GM18873 (cell line): ENCODE measurements around the gene RHOXF2B.
"Not testable (repeated sequence)": the region's sequence is repeated elsewhere in the genome, so short reads cannot be mapped to it uniquely, and the experiment has no call there.

Experiments used
- ATAC-seq: cut with Tn5 transposase; IDR thresholded peaks from one replicate; pipeline ENCODE4 v1.9.1; 2021; ENCODE audit warnings: mild to moderate bottlenecking, moderate library complexity, moderate number of reproducible peaks; ENCODE audit not compliant: unreplicated experiment, low FRiP score

The RHOXF2B gene

DNA sequence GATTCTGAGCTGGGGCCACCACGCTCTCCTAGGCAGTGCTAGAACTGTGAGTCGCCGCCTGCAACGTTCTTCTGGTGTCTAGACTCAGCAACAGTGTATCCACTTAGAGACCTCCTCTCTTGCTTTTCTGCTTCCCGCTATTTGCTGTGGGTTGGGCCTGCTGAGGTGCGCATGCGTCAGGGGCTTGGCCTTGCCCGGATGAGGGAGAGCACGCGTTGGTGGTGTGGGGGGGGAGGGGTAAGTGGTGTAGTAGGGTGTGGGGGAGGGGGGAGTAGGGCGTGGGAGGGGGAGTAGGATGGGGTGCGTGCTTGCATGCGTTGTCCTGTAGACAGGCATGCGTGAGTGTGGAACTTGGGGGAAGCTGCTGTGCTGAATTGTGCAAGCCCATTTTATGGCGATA lies at the start of gene RHOXF2B:
RHOXF2B (minus strand) TSS at position 101 of the 400 bp plus-strand sequence. CDS start 138 bp downstream, outside the sequence.
- ATAC-seq = not testable (repeated sequence)

DNA sequence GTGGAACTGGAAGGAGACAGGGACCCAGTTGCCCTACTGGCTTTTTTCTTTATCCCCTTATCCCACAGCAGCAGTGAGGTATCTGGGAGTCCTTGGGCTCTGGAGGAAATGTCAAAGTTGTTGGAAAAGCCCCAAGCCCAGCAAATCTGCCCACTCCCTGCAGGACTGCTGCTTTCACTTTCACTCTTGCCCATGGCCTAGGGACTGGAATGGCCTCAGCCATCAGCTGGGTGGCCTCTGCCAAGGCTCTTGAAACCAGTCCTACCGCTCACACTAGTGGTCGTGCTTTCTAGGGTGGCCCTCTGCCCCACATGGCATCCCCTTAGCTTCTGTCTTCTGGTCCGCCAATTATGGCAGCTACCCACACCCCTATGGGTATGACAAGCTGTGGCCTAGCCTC lies 48.0 kb upstream of the RHOXF2B start:
- ATAC-seq = no peak

DNA sequence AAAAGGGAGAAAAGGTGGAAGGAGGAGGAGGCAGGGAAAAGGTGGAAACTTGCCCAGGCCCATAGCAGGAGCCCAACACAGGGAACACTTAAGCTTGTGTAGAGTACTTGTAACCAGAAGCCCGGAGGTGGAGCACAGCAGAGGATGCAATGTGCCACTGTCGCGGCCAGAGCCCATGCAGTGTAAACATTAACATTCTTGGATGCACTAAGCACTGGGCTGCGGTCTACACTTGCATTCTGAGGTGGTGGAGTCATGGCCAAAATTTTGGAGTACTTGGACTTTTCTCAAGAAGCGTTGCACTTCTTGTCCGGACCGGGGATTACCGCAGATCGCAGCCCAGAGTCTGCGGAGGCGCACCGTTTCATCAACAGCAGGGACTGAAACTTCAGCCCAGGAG lies 42.7 kb upstream of the RHOXF2B start:
- no peak for ATAC-seq

DNA sequence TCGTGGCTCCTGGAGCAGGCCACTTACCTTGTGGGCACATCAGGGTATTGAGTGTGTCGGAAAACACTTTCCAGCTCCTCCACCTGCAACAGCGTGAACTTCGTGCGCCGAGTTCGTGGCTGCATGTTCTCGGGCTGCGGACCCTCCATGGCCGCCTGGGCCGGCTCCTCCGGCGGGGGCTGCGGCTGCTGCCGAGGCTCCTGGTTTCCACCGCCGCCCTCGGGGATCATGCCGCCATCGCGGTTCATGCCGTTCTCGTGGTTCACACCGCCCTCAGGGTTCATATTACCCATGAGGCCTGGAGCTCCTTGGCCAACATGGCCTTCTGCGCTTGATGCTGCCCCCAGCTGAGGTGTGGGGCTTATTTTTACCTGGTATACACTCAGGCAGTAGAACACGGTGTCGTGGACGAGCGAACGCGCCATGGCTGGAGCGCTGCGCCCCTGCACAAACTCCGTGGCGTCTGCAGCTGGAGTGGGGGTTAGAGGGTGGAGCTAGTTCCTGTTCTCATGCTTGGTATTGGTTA lies 38.0 kb upstream of the RHOXF2B start, which contains the start of gene RHOXF1:
RHOXF1 (minus strand) TSS at position 476 of the 526 bp plus-strand sequence; CDS start at position 425, 51 bp downstream.
- no peak for ATAC-seq

DNA sequence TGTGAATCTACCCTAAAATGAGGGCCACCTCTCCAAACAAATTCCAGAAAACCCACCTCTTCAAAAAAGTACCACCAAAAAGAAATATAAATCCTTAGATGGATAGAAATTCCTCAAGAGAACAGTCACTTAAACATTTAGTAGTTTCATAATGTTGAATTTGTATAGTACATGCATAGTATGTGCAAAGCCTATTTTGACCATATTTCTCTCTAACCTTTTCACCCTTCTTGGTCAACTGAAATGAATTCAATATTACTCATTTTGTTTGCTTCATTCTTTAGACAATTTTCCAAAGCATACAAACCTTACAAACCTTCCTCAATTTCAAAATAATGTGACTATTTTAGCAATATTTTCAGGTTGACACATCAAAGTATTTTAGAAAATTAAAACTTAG lies 34.1 kb upstream of the RHOXF2B start:
- no peak for ATAC-seq

DNA sequence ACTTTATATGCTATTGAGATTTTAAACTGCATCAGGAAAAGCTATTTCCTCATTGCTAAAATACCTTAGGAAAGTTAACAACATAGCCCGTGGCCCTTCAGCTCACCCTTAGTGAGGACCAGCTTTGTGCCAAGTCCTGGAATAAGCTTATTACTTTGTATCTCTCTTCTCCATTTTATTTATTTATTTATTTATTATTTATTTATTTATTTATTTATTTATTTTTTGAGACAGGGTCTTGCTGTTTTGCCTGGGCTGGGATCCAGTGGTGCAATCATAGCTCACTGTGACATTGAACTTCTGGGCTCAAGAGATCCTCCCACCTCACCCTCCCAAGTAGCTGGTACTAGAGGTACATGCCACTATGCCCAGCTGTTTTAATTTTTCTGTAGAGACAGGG lies 31.9 kb upstream of the RHOXF2B start:
- ATAC-seq = no peak

DNA sequence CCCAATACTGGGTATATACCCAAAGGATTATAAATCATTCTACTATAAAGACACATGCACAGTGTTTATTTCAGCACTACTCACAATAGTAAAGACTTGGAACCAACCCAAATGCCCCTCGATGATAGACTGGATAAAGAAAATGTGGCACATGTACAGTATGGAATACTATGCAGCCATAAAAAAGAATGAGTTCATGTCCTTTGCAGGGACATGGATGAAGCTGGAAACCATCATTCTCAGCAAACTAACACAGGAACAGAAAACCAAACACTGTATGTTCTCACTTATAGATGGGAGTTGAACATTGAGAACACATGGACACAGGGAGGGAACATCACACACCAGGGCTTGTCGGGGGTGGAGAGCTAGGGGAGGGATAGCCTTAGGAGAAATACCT lies 27.2 kb upstream of the RHOXF2B start:
- ATAC-seq = not testable (repeated sequence)

DNA sequence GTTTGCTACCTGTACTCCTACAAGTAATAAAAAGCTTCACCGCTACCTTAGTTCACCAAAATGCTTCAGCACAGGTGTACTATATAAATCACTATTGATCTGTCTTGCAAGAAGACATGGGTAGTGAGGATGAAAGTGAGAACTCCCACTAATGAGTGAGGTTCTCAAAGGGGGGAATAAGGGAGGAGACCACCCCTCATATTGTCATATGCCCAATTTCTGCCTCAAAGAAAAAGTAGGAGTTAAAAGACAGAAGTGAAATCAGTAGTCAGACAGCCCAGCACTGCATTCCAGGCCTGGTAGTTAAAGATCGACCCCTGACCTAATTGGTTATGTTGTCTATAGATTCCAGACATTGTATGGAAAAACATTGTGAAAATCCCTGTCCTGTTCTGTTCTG lies 23.6 kb upstream of the RHOXF2B start:
- not testable (repeated sequence) for ATAC-seq

DNA sequence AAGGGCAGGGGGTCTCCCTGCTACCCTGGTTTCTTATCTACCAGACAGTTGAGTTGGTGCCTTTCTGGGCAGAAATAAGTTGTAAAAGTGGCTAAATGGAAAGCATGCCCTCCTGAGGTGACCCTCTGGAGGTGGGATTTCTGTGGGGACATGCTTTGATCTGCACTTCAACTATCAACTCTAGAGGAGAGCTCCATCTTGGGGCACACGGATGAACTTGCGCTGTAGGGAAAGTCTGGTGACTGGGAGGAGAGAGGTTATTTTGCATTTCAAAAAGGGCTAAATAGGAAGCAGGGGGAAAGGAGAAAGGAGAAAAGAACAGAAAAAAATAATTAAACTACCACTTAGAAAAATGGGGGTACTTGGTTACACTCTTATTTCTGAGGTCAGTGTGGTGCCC lies 12.7 kb upstream of the RHOXF2B start:
- ATAC-seq = no peak

DNA sequence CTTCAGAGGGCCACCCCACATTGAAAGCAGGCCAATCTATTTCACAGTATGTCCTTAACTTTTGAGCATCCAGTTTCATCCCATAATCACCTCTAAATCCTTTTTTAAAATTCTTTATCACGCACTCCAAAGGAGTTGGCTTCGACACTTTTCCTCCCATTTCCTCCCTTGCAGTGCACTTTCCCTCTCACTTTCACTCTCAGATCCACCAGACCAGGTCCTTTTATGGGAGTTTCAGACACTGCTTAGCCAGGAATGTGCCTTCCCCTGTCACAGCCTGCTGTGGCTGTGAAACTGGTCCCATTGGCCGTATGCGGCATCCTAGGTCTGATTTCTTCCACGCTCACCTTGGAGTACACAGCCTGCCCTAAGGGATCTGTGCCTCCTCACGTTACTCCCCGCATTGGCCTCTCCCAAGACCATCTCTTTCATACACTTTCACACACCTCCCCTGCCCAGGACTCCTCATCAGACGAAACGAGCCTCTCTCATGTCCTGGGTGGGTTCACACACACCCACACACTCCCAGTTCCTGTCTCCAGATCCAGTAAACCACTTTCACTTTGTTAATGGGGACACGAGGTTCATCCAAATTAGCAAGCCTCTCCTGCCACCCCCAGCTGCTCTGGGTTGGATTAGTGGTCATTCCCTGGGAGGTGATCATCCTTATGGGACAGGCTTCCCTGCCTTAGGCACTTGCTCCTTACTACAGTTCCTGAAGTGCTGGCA lies 10.0 kb upstream of the RHOXF2B start:
- ATAC-seq = no peak

DNA sequence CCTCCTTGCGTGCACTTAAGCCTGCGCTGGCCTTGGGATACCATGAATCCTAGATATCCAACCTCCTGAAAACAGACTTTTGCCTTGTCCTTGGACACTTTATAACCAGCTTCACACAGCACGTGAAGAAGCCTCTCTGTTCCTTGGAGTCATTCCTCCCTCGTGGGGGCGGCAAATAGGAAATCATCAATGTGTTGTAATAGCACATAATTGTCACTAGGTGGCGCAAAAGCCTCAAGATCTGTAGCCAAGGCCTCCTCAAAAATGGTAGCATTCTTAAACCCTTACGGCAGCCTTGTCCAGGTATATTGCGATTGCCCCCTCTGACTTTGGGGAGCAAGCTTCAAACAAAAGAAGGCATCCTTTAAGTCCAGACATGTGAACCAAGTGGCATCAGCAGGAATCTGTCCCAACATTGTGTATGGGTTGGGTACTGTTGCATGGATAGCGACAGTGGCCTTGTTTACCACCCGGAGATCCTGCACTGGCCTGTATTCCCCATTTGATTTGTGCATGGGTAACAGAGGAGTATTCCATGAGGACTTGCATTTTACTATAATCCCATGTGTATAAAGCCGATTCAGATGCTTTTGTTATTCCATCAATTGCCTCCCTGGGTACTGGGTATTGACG lies 8.2 kb upstream of the RHOXF2B start:
- ATAC-seq = not testable (repeated sequence)

DNA sequence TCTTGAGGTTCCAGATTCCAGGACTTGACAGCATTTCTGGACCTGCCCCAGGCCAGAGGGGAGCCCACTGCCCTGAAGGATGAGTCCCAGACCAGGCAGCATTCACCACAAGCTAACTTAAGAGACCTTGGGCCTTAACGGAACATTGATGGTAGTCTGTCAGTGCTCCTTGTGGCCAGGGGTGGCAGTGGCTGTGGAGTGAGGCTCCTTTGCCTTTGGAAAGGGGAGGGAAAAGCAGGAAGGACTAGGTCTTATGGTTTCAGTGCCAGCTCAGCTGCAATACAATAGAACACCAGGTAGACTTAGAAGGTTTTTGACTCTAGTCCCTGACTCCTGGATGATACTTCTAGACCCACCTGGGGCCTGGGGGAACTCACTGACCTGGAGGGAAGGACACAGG lies 11.3 kb downstream of the RHOXF2B start:
- not testable (repeated sequence) for ATAC-seq

DNA sequence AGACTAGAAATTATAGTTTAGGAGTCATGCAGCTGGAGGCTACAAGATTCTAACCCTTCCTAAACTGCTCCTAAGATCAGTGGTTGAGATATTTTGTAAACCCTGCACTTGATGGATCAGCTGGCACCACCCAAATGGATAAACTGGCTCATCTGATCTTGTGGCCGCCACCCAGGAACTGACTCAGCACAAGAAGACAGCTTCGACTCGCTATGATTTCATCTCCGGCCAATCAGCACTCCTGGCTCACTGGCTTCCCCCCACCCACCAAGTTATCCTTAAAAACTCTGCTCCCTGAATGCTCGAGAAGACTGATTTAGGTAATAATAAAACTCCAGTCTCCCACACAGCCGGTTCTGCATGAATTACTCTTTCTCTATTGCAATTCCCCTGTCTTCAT lies 34.8 kb downstream of the RHOXF2B start:
- ATAC-seq = not testable (repeated sequence)

DNA sequence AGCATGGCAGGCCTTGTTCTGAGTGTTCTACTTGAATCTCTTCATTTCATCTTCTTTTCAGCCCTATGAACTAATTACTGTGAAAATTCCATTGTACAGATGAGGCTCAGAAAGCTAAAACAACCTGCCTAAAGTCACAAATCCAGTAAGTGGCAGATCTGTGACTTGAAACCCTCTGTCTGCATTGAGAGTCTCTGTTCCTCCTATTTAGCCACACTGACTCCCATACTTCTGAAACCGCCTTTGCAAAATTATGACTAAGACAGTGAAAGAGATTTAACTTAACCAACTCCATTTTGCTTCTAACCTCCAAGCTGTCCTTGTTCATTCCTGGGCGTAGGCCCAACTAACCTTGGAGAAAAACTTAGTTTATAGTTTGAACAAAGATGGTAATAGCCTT lies 35.2 kb downstream of the RHOXF2B start:
- ATAC-seq = peak; percentile 80

DNA sequence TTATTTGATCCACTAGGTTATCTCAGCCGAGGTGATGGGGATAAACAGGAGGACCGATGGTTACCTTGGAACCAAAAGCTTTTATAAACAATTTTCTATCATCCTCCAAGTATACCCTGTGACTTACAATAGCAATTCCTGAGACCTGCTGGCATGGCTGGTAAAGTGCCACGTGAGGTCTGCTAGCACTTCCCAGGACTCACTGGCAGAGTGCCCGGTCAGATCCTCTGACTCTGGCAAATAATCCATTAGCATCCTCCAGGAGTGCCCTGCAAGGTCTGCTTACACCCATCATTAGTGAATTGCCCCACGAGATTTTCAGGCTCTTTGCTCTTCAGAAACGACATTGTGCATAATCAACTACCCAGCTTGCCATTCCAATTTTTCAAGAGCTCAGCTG lies 37.3 kb downstream of the RHOXF2B start:
- not testable (repeated sequence) for ATAC-seq

DNA sequence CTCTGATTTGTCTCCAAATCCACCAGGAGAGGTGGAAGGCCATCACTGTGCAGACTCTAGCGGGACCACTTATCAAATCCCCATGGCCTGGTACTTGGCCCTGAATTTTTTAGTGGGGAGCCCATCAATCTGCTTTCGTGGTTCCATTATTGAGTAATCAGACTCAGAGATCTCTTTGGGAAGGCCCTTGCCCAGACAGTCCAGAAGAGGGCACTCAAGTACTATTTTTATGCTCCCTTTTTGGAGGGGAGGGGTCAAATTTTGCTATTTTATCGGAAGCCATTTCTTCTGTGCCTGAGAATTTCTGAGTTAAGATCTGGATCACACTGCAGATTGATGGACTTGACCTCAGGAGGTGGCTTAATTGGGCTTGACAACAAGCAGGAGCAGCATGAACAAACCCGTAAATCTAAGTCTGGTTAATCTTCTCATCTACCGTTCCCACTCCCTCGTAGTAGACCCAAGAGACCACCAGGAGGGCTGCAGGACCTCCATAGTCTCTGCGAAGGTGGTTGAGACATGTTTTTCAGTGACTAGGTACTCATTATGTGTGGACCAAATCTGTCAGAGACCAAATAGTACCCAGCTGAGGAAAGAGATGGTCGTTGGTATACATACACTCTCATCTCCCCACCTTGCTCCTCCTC lies 38.3 kb downstream of the RHOXF2B start:
- not testable (repeated sequence) for ATAC-seq

DNA sequence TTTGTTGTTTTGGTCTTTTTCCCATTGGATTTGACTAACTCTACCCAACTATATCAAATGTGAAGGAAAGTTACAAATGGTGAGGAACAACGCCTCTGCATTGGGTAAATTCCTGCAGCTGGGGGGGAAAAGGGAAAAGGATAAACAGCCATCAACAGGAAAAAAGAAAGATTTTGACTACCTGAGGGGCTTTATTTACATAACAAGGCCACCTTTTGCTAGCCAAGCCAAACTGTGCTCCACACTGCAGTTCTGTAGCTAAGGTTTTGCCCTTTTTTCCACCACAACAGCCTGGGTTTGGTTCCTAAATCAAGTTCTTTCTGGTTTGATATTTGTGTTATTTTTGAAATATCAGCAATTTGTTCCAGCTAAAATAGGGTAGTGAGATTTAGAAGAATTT lies 40.8 kb downstream of the RHOXF2B start:
- ATAC-seq = no peak

DNA sequence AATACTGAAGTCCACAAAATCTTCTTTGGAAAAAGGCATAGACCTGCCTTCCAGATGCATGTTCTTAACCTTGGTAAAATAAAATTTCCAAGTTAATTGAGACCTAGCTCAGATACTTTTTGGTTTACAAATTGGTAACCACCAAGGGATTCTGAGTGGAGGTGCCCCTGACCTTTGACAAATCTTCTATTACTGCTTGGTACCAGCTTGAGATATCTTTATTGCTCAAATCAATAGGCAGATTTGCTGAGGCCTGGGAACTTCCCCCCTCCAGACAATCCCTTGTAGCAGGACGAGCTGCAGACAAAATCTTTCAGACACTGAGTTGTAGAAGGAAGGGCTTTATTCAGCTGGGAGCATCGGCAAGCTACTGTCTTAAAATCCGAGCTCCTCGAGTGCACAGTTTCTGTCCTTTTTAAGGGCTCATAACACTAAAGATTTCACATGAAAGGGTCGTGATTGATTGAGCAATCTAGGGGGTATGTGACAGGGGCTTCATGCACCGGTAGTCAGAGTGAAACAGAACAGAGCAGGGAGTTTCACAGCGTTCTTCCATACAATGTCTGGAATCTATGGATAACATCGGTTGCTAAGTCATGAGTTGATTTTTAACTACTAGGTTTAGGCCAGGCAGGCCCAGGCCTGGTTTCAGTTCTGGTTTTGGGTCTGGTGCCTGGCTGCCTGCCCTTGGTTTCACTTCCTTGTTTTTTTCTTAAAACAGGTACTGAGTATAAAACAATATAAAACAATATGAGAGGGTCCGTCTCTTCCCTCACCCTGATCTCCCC lies 41.8 kb downstream of the RHOXF2B start:
- peak; percentile 87 for ATAC-seq

DNA sequence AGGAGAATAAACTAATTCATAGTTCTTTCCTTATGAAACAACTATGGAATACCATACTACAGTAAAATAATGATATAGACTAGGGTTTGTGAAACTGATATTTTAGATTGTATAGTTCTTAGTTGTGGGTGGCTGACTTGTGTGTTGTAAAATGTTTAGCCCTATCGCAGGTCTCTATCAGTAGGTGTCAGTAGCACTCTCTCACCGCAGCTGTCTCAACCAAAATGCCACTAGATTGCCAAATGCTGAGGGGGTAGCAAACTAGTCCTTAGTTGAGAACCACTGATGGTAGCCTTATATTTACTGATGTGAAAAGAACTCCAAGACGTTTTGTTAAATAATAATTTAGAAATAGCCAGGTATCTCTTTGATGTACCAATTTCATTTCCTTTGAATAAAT lies 48.1 kb downstream of the RHOXF2B start:
- ATAC-seq = no peak

DNA sequence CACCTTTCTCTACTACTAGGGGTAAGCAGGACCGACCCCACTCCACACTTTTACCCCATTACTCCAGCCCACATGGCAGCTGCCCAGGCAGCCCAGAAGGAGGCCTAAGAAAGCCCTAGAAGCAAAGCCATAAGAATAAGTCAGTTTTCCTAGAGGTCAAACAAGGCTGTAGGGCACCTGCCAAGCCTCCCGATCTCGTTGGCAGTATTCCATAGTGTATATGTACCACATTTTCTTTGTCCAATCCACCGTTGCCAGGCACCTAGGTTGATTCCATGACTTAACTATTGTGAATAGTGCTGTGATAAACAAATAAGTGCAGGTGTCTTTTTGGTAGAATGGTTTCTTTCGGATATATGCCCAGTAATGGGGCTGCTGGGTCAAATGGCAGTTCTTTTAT lies 54.2 kb downstream of the RHOXF2B start:
- no peak for ATAC-seq
